GM18507 (cell line): ENCODE data around the gene MYBBP1A.

Experiments used
- DNase-seq: peaks from one replicate; pipeline ENCODE4 v3.0.0; 2011; ENCODE audit warnings: low read depth; ENCODE audit not compliant: insufficient read length; ENCODE audit errors: extremely low spot score
- FAIRE-seq: peaks from 2 replicates; lab custom pipeline; 2011; peaks lifted over from hg19 to GRCh38; lab: Jason Lieb, UNC

The MYBBP1A gene

GRCh38 chr17:4529533-4530152 lies 25.5 kb downstream of the MYBBP1A start:
- no peak for DNase-seq
- no peak for FAIRE-seq

GRCh38 chr17:4527566-4528125 lies 27.5 kb downstream of the MYBBP1A start:
- FAIRE-seq (no peak), DNase-seq (no peak)

- no peak for FAIRE-seq
- no peak for DNase-seq
Measured at GRCh38 chr17:4527134-4527533, 28.1 kb downstream of the MYBBP1A start.

GRCh38 chr17:4525691-4526397 lies 29.3 kb downstream of the MYBBP1A start:
- no peak for DNase-seq
- no peak for FAIRE-seq

- DNase-seq, result no peak
- no peak for FAIRE-seq
Measured at GRCh38 chr17:4523946-4524345, 31.2 kb downstream of the MYBBP1A start.

GRCh38 chr17:4522661-4523060 lies 32.5 kb downstream of the MYBBP1A start:
- DNase-seq (no peak), FAIRE-seq (no peak)

- FAIRE-seq, result no peak
- DNase-seq, result no peak
Measured at GRCh38 chr17:4520894-4521600, 34.1 kb downstream of the MYBBP1A start.

- no peak for FAIRE-seq
- DNase-seq, result no peak
Measured at GRCh38 chr17:4520060-4520893, 34.9 kb downstream of the MYBBP1A start.

- DNase-seq, result no peak
Measured at GRCh38 chr17:4519361-4519788, 35.8 kb downstream of the MYBBP1A start.

GRCh38 chr17:4518901-4519300 lies 36.3 kb downstream of the MYBBP1A start:
- no peak for DNase-seq
- no peak for FAIRE-seq

More at GRCh38 chr17:4519361-4519788, 35.8 kb downstream of the MYBBP1A start:
- no peak for FAIRE-seq

GRCh38 chr17:4516735-4517134 lies 38.4 kb downstream of the MYBBP1A start:
- no peak for FAIRE-seq
- no peak for DNase-seq

- no peak for FAIRE-seq
- no peak for DNase-seq
Measured at GRCh38 chr17:4515501-4515900, 39.7 kb downstream of the MYBBP1A start.

- DNase-seq (no peak), FAIRE-seq (no peak)
Measured at GRCh38 chr17:4514779-4515178, 40.4 kb downstream of the MYBBP1A start.

GRCh38 chr17:4514206-4514605 lies 41.0 kb downstream of the MYBBP1A start:
- FAIRE-seq (no peak), DNase-seq (no peak)

GRCh38 chr17:4513113-4514032 lies 41.8 kb downstream of the MYBBP1A start:
- FAIRE-seq (no peak), DNase-seq (no peak)

GRCh38 chr17:4512156-4513112 lies 42.8 kb downstream of the MYBBP1A start:
- FAIRE-seq (no peak), DNase-seq (no peak)

GRCh38 chr17:4511199-4511932 lies 43.8 kb downstream of the MYBBP1A start:
- no peak for FAIRE-seq
- DNase-seq, result no peak
